Lower leg skin (tissue), 3 donors: ENCODE measurements around the gene LRP6.

Source experiments
- CTCF ChIP-seq, 3 donors: fragments of 450-650 bp; IDR thresholded peaks; one replicate each; pipeline ENCODE4 v1.5.1; 2016; ENCODE audit warnings: antibody characterized with exemption in 3 of 3, mild to moderate bottlenecking in 3 of 3, moderate library complexity in 2 of 3
- POLR2A ChIP-seq, 2 donors: fragments of 450-650 bp; IDR thresholded peaks; one replicate each; pipeline ENCODE4 v1.6.1; 2016 to 2017; ENCODE audit warnings: antibody characterized with exemption in 2 of 2, mild to moderate bottlenecking in 1 of 2, moderate library complexity in 1 of 2

- TF ChIP-seq CTCF (IDR thresholded peaks at IDR 0.05) (no peak), POLR2A (IDR thresholded peaks at IDR 0.05) (no peak)
Measured at GRCh38 chr12:12214201-12214600, 52.6 kb downstream of the LRP6 start.
